GM19397 (cell line): ENCODE measurements around the gene PACRG.

Experiments used
- ATAC-seq: cut with Tn5 transposase; IDR thresholded peaks from one replicate; pipeline ENCODE4 v1.9.1; 2021; ENCODE audit warnings: mild to moderate bottlenecking, moderate library complexity; ENCODE audit not compliant: unreplicated experiment

PACRG gene

DNA sequence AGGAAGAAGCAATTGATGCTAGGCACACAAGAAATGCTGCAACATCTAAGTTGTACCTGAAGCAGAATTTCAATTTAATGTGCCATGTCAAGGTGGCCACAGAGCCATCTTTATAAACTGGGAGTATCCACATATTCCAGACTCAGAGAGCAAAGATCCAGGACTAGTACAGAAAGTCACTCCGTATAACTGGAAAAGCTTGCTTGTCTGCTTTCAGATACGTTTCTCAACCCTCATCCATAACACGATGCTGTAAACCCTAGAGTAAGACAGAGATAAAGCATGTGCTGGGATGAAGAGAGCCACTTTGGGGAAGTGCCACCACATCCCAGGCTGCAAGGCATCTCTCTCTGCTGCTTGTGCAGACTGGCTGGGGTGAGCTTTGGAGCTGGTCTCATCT, 134.7 kb downstream of the PACRG start:
- no peak for ATAC-seq

DNA sequence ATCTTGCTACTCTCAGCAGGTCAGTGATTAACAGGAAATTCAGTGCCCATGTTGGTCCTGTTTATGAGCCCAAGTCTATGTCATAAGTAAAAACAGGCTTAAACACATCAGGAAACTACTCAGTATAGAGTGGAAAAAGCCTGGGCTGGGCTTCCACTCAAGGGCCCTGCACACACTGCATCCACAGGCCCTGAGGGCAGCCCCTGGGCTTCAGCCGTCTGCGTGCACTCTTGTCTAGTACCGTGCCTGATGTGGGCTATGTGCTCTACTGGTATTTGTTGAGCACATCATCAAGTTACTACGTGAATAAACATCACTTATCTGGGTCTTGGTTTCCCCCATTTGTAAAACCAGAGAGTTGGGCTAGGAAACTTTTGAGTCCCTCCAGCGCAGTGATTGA, 135.2 kb downstream of the PACRG start:
- no peak for ATAC-seq

- ATAC-seq = no peak
These were observed 136.0 kb downstream of the PACRG start for GRCh38 chr6:162863821-162864220.

DNA sequence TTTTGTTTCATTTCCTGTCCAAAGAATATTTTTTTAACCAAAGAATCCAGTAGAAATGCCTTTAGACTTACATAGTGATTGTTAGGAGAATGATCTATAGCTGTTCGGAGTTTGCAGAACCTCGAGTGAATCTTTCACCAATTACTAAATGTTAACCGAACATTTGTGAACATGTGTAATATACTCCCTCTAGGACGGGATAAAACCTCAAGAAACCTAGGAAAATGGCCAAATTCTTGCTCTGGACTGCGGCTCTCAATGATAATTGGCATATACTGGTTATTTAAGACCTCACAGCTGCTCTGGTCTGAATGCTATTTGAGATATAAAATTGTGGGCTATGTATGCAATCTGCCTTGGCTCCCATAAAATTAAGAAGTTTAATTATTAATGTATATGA, 137.1 kb downstream of the PACRG start:
- no peak for ATAC-seq

DNA sequence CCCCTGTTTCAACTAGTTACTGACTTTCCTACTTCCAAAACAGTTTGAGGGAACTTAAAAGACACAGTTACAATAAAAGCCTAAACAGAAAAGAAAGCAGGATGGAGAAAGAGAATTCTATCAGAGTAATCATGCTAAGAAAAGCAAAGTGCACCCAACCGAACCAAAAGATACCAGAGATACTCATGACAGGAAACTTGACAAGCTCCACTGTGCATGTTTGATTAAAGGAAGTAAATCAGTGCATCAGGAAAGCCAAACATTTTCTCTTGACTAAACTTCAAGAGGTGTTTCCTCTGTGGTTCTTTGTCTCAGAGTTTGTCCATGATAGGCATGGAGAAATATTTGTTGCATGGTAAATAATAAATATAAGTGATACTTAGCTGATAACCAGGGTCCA, 138.9 kb downstream of the PACRG start:
- ATAC-seq = no peak

DNA sequence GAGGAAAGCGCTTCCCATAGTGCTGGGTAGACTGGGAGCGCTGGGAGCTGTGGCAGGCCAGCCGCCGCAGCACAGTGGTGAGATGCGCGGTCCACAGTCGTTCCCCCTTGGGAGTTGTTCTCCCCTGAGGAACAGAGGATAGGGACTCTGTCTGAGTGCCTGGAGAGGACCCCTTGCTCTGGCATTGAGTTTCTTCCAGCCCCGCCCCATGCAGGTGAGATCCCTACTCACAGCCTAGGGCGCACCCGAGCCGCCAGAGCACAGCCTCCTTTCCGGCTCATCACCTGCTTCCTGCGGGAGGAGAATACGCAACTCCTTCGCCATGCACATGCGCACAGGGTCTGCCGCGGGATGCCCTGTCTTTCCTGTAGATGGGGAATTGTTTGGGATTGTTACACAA, 140.6 kb downstream of the PACRG start:
- no peak for ATAC-seq

DNA sequence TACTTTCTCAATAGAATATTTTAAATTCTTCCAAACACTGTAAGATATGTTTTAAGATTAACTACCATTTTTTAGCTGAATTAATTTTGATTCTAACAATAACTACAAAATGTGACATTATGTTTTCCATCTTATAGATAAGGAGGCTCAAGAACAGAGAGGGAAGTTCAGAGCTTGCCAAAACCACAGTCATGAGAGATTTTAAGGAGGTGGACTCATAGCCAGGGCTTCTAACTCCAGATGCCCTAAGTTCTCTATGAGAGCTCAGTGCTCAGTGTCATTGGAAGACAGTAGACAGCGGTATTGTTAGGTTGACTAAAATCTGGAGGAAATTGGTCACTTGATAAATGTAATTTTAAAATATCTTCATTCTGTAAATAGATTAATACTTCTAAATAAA, 144.2 kb downstream of the PACRG start:
- ATAC-seq = no peak

GRCh38 chr6:162873537-162873936, 145.8 kb downstream of the PACRG start:
- ATAC-seq = no peak

DNA sequence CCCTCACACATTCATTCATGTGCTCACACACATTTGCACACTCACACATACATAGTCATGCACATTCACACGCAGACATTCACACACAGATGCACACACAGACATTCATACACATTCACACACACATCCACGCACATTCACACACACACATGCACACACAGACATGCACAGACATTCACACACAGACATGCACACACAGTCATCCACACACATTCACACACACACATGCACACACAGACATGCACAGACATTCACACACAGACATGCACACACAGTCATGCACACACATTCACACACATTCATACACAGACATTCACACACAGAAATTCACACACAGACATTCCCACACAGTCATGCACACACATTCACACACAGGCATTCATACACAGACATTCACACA, 147.3 kb downstream of the PACRG start:
- ATAC-seq = no peak

DNA sequence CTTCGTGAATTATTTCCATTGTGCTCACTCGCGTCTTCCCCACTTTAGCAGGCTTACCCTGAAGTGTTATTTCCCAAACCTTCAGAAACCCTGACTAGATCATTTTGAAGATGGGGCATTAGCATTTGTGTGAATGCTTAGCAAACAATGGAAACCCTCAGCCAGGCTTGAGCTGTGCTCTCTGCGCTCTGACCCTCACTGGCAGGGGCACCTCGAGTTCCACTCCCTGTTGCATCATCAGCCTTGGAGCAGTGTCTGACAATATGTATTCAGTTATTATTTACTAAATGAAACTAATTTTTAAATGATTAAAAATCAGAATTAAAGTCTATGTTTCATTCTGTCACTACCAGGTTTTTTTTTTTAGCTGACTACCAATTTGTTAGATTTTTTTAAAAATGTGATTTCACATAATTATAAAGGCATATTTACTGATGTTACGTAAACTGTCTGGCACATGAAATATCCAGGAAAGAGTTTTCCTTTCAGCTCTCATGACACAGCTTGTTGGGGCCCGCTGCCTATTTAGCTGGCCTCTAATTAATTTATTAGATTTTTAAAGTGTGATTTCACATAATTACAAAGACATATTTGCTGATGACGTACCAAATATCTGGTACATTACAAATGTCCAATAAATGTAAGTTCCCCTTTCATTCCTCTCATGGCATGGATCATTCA, 155.2 kb downstream of the PACRG start:
- no peak for ATAC-seq

- no peak for ATAC-seq
These were observed 160.4 kb downstream of the PACRG start for GRCh38 chr6:162887981-162888689.

- no peak for ATAC-seq
These were observed 161.5 kb downstream of the PACRG start for GRCh38 chr6:162889303-162889702.

DNA sequence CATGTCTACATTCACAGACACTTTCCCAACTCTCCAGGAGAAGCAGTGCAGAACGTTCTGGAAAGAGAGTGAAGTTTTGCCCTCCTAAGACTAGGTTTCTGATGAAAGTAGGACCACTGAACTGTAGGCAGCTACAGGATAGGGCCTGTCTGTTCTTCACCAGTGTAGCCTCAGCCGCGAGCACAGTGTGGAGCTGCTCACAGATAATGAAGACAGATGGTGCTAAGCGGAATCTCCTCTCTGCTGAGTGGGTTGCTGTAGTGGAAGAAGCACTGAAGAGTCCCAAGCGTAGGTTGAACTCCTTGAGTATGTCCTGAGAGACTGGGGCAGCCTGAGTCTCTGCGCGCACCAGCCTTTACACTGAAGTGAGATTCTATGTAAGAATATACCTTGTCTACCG, 170.2 kb downstream of the PACRG start:
- no peak for ATAC-seq

DNA sequence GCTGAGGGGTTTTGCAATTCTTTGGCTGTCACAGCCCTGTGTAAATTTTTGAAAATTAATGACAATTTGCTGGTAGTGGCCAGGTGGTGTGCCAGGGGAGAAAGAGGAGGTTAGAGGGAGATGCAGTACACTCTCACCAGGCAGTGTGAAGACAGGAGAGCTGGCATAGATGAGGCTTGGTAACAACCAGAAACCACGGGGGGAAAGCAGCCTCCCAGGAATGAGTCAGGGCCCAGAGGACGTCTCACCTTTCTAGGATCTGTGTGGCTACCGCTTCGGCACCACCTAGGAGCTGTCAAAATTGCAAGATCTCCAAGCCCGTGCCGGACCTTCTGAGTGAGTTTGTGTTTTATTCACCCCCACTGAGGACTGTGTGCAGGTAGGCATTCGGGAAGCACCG, 171.4 kb downstream of the PACRG start:
- no peak for ATAC-seq

GRCh38 chr6:162900503-162900902, 172.7 kb downstream of the PACRG start:
- ATAC-seq = no peak

DNA sequence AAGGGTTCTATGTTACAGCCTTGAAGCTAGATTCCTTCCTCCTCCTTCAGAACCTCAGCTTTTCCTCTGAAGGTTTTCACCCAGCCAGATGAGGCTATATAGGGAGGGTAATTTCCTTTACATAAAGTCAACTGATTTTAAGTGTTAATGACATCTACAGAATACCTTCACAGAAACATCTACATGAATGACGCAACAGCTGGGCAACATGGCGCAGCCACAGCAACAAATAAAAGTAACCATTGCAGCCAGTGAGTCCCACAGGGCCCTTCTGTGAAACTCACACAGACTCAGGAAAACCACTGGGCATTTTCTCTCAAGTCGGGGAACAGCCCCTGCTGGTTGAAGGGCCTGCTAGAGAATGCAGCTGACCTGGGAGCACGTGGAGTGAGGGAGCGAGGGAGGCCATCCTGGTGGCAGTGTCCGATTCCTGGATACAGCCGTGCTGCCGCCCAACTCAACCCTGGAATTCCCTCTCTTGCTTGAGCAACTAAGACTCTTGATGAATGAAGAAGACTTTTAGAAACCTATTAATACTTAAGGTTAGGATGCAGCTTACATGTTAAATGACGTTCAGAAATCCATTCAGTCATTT, 176.4 kb downstream of the PACRG start:
- no peak for ATAC-seq

- ATAC-seq = no peak
These were observed 178.7 kb downstream of the PACRG start for GRCh38 chr6:162906479-162906878.

DNA sequence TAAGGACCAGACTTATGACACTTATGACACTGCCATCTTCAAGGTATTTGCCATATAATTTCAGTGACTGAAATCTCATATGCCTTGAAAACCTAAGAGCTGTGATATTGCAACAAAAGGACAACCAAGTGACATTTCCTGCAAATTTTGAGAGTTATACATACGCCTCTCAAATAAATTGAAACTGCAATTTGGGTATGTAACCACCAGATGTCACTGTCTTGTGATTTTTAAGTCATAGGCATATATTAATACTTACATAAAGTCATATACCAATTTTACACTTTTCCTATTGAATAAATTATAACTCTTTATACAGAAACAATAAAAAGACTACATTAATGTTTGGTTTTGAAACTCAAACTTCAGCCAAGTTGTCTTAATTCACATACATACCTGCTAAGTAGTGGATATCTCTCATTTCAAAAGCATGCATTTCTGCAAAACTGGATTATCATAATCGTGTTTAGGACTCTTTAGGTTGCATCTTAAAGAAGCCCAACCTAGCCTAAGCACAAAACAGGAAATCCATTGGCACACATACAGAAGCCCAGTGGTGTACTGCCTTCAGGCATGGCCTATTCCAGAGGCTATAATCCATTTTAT, 180.2 kb downstream of the PACRG start:
- ATAC-seq = no peak

- ATAC-seq = no peak
These were observed 185.4 kb downstream of the PACRG start for GRCh38 chr6:162913206-162913605.

DNA sequence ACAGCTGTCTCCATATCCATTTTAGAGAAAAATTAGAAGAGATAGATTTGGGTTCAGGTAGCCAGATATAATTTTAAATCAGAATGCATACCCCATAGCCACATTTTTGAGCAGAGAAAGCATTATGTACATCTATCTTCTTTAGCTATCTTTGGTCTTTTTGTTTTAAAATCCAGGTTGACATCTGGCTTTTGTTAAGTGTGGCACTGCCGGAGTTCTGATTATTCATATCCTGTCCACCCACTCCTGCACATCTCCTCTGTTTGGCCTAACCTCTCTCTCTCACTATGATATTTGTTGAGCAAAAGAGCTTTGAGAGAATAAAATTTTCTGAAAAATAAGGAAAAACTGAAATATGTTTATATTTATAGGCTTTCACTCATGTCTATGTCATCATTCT, 189.7 kb downstream of the PACRG start:
- ATAC-seq = no peak

DNA sequence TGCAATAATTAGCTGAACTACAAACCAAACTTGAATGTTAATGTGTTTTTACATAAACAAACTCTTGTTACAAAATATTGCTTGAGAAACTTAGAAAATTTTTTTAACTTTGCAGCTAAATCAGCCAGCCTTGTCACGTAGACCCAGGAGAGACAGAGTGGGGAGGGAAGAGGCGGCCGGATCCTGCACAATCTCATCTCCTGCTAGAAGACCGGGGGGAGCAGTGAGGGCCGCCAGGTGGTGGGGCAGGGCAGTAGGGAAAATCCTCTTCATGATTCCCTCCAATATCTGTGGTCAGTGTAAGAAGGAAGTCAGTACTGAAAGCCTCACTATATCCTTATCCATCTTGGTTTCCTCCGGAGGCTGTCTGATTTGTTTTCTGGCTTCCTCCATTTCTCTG, 193.3 kb downstream of the PACRG start:
- ATAC-seq = no peak

DNA sequence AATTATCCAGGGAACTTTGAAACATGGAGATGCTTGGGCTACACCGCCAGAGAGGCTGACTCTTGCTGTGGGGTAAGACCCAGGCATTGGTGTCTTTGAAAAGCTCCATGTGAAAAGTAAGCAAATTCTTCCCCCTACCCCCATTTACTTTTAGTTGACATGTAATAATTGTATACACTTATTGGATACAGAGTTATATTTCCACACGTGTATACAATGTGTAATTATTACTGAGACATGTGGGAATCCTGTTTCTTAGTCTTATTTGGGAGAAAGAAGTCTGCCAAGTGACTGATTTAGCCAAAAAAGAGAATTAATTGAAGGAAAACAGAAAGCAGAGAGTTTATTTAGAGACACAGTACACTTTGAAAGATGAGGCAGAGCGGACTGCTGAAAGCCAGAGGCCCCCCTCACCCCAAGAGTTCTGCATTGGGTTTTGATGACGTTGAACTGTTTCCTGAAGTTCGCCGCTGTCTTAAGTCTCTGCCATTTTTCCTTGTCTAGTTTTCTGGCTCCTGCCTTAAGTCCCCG, 193.8 kb downstream of the PACRG start:
- no peak for ATAC-seq
